ENCODE results near the gene SHB. TPM values are rescaled to one million over a fixed set of nuclear protein-coding genes. Genes with fewer than 3 reads are reported as not detected.

Gene SHB

Small RNAs within 50 kb of the gene (small RNA-seq; reads per million reads assigned to genes)
- not detected for gene RNU7-124P

Data from skeletal muscle satellite cell (primary cell).